ENCODE data around the gene SS18.

The SS18 gene

GRCh38 chr18:26071725-26072124, 18.7 kb downstream of the SS18 start:
- no peak for DNase-seq

GRCh38 chr18:26071020-26071419, 19.4 kb downstream of the SS18 start:
- no peak for DNase-seq

- no peak for DNase-seq
Observed at GRCh38 chr18:26059357-26059756, 31.1 kb downstream of the SS18 start.

- peak in 5 of 56 donors; percentile 1 to 7 (median 4) for DNase-seq
Observed at GRCh38 chr18:26057344-26057773, 33.1 kb downstream of the SS18 start.

GRCh38 chr18:26056291-26056690, 34.1 kb downstream of the SS18 start:
- no peak for DNase-seq

GRCh38 chr18:26052505-26052904, 37.9 kb downstream of the SS18 start:
- peak in 1 of 56 donors; percentile 1 for DNase-seq

GRCh38 chr18:26051843-26052242, 38.6 kb downstream of the SS18 start:
- DNase-seq, result no peak

GRCh38 chr18:26046419-26047077, 43.9 kb downstream of the SS18 start:
- no peak for DNase-seq

GRCh38 chr18:26044807-26045206, 45.6 kb downstream of the SS18 start:
- DNase-seq, result no peak

- no peak for DNase-seq
Observed at GRCh38 chr18:26040051-26040656, 50.3 kb downstream of the SS18 start.

GRCh38 chr18:26039203-26039602, 51.2 kb downstream of the SS18 start:
- DNase-seq, result no peak

- DNase-seq, result no peak
Observed at GRCh38 chr18:26036635-26037034, 53.8 kb downstream of the SS18 start.

GRCh38 chr18:26034850-26035497, 55.4 kb downstream of the SS18 start:
- DNase-seq, result no peak

- no peak for DNase-seq
Observed at GRCh38 chr18:26022585-26022984, 67.8 kb downstream of the SS18 start.

GRCh38 chr18:26021061-26021754, 69.2 kb downstream of the SS18 start:
- DNase-seq, result no peak

- DNase-seq, result no peak
Observed at GRCh38 chr18:26017929-26018328, 72.5 kb downstream of the SS18 start.

- DNase-seq, result no peak
Observed at GRCh38 chr18:26014462-26014861, 76.0 kb downstream of the SS18 start.

- no peak for DNase-seq
Observed at GRCh38 chr18:26008619-26009018, 81.8 kb downstream of the SS18 start.

GRCh38 chr18:26008096-26008495, 82.3 kb downstream of the SS18 start:
- DNase-seq, result no peak

GRCh38 chr18:26005950-26006349, 84.5 kb downstream of the SS18 start:
- DNase-seq, result no peak

- no peak for DNase-seq
Observed at GRCh38 chr18:26004832-26005231, 85.6 kb downstream of the SS18 start.

- no peak for DNase-seq
Observed at GRCh38 chr18:26003817-26004216, 86.6 kb downstream of the SS18 start.

Measured in nucleus accumbens (tissue), 56 donors.